GM21381 (cell line): ENCODE measurements around the gene RPS3A.
"Not testable (repeated sequence)": the region's sequence is repeated elsewhere in the genome, so short reads cannot be mapped to it uniquely, and the experiment has no call there.

ENCODE experiments used
- ATAC-seq: cut with Tn5 transposase; IDR thresholded peaks from one replicate; pipeline ENCODE4 v1.9.1; 2021; ENCODE audit warnings: mild to moderate bottlenecking, moderate library complexity; ENCODE audit not compliant: unreplicated experiment

The RPS3A gene

DNA sequence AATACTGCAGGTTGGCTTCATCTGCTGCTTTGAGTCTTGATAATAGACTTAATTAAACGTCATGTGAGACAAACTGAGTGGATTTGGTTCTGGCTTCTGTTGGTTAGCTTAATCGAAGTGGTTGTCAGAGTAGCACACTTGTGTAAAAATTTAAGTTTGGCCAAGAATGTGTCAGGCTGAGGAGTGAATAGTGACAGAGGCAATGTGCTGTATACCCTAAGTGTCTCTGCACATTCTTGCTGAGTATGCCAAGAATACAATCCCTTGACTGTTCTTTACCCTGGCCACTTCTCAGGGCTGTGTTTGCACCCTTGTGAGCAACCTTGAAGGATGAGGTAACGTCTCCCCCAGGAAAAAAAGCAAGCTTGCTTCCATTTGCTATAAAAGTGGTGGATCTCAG, 14.9 kb downstream of the RPS3A start:
- no peak for ATAC-seq

DNA sequence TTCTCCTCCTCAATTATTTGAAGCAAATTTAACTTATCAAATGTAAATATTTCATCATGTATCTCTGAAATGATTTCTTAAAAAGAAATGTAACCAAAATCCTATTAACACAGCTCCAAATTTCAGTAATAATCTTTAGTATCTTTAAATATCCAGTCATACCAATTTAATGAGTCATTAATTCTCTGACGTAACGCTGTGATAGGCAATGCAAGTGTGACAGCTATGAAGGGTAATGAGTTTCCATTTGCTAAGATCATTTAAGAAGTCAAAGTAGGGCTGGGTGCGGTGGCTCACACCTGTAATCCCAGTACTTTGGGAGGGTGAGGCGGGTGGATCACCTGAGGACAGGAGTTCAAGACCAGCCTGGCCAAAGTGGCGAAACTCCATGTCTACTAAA, 15.6 kb downstream of the RPS3A start:
- no peak for ATAC-seq

DNA sequence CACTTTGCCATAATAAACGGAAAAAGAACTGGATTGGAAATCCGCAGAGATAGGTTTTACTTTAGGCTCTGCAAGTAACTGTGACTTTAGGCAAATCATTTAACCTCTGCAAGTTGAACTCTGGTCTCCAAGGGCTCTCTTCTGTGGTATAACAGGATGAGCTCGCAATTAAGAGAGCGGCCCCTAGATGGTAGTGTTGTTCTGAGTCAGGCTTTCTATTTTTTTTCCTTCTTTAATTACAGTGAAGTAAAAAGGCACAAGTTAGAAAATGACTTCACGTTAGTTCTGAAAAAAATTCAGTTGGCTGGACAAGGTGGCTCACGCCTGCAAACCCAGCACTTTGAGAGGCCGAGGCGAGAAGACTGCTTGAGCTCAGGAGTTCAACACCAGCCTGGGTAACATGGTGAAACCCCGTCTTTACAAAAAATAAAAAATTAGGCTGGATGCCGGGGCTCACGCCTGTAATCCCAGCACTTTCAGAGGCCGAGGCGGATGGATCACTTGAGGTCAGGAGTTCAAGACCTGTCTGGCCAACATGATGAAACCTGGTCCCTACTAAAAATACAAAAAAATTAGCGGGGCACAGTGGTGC, 18.0 kb downstream of the RPS3A start:
- ATAC-seq, result peak; percentile 87

DNA sequence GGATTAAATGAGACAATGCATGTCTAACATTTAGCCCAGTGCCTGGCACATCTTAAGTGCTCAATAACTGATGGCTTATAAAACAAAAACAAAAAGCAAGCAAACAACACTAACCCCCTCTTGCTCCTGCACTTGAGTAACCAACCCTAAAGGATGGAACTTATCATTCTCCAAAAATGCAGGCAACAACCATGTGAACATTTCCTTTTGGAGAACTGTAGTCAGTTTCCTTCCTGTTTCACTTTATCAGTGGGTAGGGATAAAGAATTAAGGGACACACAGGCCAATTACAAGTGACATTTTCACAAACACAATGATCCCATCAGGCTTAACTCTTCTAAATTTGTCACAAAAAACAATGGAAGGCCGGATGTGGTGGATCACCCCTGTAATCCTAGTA, 30.4 kb downstream of the RPS3A start:
- no peak for ATAC-seq

DNA sequence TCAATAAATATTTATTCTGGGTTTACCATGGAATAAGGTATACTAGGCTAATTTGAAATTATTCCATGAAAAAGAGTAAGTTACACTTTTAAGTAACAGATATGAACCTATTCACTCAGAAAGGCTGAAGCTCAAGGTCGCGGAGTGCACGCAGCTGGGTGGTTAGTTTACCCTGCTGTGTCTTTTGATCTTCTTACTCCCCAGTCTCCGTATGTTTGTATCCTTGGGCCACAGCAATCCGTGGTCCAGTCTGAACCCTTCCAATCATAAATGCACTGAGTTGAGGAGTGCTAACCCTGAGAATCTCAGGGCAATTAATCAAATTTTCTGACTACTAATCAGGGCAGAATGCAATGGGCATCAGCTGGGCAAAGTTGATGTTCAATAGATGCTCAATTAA, 33.9 kb downstream of the RPS3A start:
- ATAC-seq, result no peak

DNA sequence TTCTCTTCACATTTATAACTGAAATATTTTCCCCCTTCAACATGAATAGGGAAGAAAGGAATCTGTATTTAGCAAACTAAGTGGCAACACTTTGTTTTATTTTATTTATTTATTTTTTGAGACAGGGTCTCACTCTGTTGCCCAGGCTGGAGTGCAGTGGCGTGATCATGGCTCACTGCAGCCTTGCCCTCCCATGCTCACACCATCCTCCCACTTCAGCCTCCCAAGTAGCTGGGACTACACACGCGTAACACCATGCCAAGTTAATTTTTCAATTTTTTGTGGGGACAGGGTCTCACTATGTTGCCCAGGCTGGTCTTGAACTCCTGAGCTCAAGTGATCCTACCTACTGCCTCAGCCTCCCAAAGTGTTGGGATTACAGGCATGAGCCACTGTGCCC, 36.6 kb downstream of the RPS3A start:
- ATAC-seq, result not testable (repeated sequence)

DNA sequence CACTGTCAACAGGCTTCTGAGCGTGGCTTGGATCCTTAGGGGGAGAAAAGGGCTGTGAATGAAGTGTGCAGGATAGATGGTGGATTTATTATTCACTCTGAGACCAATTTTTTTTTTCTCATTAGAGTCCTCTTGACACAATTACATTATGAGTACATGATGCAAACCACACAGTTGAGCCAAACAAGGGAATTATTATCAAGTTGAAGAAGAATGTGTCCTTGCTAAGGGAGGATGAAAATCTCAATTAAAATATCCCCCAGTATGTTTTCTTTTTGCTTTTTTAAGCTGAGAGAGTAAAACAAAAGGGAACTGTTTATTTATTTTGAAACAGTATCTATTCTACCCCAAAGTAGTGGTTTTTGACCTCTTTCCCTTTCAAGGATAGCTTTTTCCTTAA, 40.4 kb downstream of the RPS3A start:
- no peak for ATAC-seq

DNA sequence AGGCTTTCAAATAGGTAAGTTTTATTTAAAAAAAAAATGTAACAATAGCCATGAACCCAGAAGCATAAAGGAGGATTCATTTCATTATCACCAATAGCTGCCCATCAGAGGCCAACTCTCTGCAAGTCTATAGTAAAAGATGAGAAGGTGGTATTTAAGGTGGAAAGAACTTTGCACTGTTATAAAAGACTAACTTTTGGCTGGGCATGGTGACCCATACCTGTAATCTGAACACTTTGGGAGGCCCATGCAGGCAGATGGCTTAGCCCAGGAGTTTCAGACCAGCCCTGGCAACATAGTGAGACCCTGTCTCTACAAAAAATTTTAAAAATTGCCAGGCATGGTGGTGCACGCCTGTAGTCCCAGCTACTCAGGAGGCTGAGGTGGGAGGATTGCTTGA, 43.3 kb downstream of the RPS3A start:
- ATAC-seq, result no peak

DNA sequence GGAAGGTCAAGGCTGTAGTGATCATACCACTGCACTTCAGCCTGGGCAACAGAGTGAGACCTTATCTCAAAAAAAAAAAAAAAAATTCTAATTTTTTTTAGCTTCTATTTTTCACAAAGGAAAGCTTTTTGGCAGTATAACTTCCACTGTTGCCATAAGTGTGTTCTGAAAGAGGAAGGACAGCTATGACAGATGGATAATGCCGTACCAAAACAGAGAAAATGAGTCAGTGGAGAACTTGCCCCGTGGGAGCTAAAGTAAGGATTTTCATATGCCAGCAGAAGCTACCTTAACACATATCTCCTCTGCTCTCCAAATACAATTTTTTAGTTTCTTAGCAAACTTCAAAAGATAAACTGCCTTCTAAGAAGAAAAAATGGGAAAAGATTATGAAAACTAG, 43.7 kb downstream of the RPS3A start:
- ATAC-seq, result no peak

DNA sequence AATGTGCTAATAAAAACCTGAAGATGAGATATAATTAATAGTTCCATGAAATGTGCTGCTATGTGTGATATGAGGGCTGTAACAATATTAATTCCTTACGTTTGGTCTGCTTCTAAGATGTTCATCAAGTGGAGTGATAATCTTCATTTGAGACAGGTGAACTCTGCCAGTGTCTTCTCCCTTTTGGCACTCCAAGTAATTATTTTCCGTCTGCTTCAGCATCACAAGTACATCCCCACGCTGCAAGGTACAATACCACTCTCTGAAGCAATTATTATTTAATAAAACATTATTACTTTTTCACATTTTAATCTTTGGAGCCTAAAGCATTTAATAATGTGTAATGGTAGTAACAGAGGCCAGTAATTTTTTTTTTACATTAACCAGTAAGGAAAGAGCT, 44.4 kb downstream of the RPS3A start:
- ATAC-seq, result no peak

DNA sequence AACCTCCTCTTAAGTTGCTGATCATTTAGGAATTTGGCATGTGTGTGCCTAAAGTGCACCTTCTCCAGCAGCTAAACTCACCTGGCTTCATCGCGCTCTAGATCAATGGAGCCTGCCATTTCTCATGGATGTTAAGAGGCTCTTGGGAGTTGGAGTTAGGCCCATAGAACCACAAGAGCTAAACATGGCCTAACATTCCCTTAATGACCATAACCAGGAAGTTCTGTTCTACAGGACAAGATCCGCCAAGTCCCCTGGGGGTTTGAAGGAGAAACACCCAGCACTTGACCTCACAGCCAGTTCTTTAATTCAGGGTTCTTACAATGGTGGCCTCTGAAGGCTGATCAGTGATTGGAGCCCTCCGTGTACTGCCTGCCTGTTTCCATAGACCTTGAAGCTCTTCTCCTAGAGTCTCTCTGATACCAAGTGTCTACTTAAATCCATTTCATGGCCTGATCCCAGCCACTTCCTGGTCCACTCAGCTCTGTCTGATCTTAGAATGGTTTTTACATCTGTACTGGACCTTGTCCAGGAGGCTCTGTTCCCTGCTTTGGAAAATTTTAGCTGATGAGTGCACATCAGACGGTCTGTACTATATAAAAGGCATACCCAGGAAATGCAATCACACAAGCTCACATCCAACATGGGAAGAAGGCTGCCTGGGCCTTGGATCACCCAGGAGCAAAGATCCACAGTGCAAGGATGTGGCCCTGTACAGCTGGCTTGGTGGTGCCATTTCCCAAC, 45.1 kb downstream of the RPS3A start:
- ATAC-seq, result no peak

DNA sequence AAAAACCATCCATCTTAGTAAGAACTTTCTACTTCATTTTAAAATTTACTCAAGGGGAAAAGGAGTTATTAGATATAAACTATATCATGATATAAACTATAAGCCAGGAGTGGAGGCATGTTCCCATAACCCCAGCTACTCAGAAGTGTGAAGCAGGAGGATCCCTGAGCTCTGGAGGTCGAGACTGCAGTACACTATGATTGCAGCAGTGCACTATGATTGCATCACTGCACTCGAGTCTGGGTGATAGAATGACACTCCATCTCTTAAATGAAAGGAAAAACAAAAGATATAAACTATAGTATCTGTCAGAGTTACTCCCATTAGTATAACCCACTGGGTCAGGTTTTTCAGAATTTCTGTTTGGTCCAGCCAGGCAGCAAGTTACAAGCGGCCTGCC, 47.6 kb downstream of the RPS3A start:
- ATAC-seq, result no peak

DNA sequence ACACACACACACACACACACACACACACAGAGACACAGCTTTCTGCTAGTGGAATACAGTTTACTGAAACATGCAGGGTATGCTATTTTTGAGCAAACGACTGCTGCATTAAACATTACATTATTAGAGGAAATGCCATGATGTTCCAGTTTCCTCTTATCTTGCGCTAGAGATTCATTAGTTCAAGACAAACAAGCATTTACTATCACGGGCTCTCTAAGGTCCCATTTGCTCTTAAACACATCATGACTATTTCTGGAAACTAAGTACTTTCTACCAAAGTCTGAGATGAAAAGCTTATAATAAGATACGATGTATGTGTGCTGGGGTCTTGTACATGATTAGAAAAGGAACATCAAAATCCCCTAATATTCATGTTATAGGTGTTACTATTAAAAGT, 48.8 kb downstream of the RPS3A start:
- ATAC-seq, result no peak

DNA sequence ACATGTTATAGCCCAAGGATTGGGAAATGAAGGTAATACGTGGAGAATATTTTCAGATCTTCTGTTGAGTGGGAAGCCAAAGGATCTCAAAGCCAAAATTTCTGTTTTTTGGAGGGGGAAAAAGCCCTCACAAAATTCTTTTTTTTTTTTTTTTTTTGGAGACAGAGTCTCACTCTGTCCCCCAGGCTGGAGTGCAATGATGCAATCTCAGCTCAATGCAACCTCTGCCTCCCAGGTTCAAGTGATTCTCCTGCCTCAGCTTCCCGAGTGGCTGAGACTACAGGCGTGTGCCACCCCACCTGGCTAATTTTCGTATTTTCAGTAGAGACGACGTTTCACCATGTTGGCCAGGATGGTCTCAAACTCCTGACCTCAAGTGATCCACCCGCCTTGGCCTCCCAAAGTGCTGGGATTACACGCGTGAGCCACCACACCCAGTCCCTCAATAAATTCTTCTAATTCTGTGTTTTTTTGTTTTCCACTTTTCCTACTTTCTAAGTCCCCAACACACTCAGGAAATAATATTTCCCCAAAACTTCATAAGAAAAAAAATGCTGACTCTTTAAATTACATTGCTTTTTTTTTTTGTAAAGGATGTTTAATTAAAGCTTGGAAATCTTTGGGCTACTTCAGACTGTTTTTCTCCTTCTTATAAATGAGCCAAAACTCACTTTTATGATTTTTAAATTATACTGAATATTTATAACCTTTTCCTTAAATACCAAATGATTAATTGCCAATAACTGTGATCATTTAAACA, 51.6 kb downstream of the RPS3A start:
- ATAC-seq, result no peak

DNA sequence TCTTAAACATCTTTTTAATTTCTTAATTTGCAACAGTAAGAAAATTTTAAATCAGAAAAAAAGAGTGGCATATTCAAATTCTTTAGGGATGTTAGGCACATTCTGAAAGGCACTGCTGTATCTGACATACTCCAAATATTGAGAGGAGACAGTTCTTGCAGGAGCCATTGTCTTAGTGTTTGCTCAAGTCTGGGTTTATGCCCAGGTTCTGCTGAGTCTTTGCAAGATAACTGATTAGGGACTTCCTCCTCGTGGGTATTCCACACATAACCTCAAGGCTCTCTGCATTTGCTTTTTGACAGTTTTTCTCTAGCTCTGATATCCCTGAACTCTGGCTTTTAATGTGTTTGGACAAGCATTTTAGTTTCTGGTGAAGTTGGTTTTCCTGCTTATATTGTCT, 52.6 kb downstream of the RPS3A start:
- ATAC-seq, result no peak

DNA sequence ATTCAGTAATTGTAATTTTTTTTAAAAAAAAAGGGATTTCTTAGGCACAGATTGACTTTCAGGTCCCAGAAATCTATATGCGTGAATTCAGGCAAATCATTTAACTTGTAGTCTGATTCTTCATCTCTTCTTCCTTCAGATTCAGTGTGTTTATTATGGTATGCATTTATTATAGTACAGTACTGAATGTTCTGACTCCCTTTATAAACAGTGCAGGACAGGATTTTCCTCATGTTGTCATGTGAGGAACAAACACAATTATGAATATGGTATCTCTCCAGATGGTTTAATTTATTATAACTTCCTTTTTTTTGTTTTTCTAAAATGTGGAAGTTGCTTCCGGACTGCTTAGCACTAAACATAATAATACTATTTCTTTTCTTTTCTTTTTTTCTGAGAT, 54.2 kb downstream of the RPS3A start:
- no peak for ATAC-seq
